ENCODE measurements around the gene AHCYL1.
A peak's percentile ranks its signal among the peaks of the same experiment; 100 is the strongest.

Gene AHCYL1

DNA sequence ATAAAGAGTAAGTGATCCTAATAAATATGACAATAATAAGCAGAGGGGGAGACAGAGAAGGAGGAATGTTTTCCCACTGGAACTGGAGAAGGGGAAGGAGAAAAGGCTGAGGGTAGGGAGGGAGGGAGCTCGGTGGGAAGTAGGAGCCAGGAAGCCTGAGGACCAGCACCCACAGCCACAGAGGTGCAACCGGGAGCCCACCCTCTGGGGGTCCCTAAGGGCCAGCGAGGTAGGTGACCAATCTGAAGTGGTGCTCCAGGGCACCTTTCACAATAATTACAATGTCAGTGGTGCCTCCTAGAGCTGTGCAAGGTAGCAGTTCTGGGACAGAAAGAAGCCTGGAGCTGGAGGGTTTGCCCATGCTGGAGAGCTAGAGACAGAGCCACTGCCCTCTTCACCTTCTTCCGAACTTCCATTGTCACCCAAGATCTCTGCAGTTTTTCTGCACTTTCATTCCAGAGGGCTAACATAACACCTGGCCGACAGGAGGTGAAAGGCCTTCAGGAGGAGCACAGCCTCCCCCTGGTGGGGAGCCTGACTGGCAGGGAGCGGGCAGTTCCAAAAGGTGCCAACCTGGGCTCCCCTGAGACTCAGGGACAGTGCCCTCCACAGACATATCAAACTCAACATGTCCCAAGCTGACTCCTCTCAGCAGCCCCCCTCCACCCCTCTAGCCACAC lies 4.1 kb upstream of the AHCYL1 start:
- no peak for DNase-seq
- TF ChIP-seq GATA1 (IDR thresholded peaks at IDR 0.05; ENCODE audit: low read depth, low read length) (no peak), POLR2A (IDR thresholded peaks at IDR 0.05; ENCODE audit: low read length) (no peak)

DNA sequence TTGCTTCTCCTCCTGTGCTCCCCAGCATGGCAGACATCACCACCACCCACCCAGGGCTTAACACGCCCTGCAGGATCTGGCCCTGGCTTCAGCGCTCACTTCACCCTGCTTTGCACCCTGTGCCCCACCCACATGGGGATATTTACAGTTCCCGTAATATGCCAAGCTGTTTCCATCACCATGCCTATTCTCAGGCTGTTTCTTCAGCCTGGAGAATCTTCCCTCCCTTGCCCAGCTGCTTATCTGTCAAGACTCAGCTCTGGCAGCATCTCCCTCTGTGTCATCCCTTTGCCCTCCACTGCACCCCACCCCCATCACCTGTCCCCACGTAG lies 3.6 kb upstream of the AHCYL1 start:
- no peak for TF ChIP-seq GATA1 (IDR thresholded peaks at IDR 0.05; ENCODE audit: low read depth, low read length)
- DNase-seq, result no peak

- DNase-seq, result no peak
- TF ChIP-seq GATA1 (IDR thresholded peaks at IDR 0.05; ENCODE audit: low read depth, low read length) (no peak), POLR2A (IDR thresholded peaks at IDR 0.05; ENCODE audit: low read length) (no peak)
Observed at GRCh38 chr1:109983380-109984189, 980 bp upstream of the AHCYL1 start.

DNA sequence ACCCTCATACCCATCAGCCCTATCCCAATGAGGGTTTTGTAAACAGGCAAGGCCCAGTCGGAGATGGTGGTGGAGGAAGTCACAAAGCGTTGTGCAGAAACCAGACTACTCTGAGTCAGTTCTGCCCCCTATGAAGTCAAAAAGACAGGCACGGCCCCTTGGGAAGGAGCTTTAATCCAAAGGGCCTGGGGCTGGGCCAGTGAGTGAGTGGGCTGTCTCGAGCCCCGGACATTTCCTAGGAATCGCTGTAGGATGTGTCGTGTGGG lies 442 bp upstream of the AHCYL1 start:
- no peak for DNase-seq
- no peak for TF ChIP-seq POLR2A (IDR thresholded peaks at IDR 0.05; ENCODE audit: low read length)
- TF ChIP-seq GATA1 (IDR thresholded peaks at IDR 0.05; ENCODE audit: low read depth, low read length), result no peak

- TF ChIP-seq POLR2A (IDR thresholded peaks at IDR 0.05; ENCODE audit: low read length), result no peak
- no peak for TF ChIP-seq GATA1 (IDR thresholded peaks at IDR 0.05; ENCODE audit: low read depth, low read length)
Observed at GRCh38 chr1:109985247-109986053, 885 bp downstream of the AHCYL1 start.

DNA sequence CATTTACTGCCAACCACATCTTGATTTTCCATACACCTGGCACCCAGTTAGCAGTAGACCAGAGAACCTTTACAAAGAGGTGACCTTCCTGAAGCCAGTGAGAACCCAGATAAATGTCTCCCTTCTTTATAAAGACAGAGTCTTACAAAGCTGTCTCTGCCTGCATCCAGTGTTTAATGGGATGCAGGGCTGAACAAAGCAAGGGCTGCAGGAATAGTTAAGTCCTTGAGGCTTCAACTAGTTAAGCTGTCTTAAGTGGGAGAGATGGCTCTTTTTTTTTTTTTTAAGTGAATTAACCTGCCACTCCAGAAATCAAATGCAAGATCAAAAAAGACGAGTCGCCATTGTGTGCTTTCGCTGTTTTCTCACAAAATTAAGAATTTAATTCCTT lies 1.5 kb downstream of the AHCYL1 start:
- no peak for TF ChIP-seq GATA1 (IDR thresholded peaks at IDR 0.05; ENCODE audit: low read depth, low read length)

More at GRCh38 chr1:109985247-109986053, 885 bp downstream of the AHCYL1 start:
- DNase-seq, result no peak

GRCh38 chr1:109988349-109988914 lies 3.9 kb downstream of the AHCYL1 start:
- DNase-seq, result no peak
- TF ChIP-seq GATA1 (IDR thresholded peaks at IDR 0.05; ENCODE audit: low read depth, low read length), result no peak
- no peak for TF ChIP-seq POLR2A (IDR thresholded peaks at IDR 0.05; ENCODE audit: low read length)

More for the DNA sequence above, 1.5 kb downstream of the AHCYL1 start:
- DNase-seq, result no peak

DNA sequence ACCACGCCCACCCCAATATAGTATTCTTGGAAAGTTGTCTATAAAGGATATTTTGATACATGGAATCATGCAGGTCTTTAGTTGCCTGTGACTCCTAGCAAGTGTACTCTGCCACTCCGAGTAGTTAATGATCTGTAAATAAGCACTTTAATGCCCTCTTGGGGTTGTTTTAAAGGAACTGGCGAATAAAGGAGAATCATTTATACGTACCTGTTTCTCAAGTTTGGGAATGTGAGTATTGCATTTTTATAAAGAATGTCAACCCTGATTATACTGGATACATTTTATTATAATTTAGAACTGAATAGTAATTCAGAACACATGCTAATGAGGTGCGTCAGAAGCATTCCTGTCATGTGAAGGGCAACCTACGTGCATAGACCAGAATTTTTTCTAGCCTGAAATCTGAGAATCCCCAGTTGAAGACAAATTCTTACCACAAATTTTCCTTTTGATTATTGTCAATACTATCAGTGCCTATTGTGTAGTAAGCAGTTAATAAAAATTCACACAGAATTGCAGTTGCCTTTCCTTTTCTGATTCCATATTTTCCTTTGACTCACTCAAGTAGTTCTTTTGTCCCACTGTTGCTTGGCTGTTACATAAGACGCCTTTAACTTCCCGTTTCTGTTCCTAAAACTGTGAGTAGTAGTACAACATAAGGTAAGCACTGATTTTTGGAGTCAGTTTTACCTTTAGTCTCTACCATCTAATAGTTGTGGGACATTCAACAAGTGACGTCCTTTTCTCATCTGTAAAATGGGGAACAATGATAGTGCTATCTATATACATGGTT lies 5.1 kb downstream of the AHCYL1 start:
- no peak for DNase-seq

DNA sequence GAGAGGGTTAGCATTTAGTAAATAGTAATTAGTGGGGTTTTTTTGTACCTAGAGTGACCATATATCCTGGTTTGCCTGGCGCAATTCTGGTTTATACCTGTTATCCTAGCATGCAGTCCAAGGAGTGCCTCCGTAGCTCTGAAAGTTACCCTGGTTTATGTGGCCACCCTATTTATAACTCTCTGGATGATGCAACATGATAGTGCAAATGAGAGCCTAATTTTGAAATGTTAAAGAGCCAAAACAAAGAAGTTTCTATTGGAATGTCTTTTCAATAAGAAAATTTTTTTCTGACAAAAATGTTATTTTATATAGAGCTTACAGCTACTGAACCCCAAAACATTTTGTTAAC lies 5.7 kb downstream of the AHCYL1 start:
- TF ChIP-seq POLR2A (IDR thresholded peaks at IDR 0.05; ENCODE audit: low read length) (no peak), GATA1 (IDR thresholded peaks at IDR 0.05; ENCODE audit: low read depth, low read length) (no peak)
- peak in 1 of 2 experiments; percentile 21 for DNase-seq

More for the DNA sequence above, 5.1 kb downstream of the AHCYL1 start:
- TF ChIP-seq GATA1 (IDR thresholded peaks at IDR 0.05; ENCODE audit: low read depth, low read length) (no peak), POLR2A (IDR thresholded peaks at IDR 0.05; ENCODE audit: low read length) (no peak)

GRCh38 chr1:109991400-109991925 lies 6.9 kb downstream of the AHCYL1 start:
- DNase-seq, result no peak
- TF ChIP-seq GATA1 (IDR thresholded peaks at IDR 0.05; ENCODE audit: low read depth, low read length), result no peak
- TF ChIP-seq POLR2A (IDR thresholded peaks at IDR 0.05; ENCODE audit: low read length), result no peak

- DNase-seq, result peak; percentile 12 to 38
- TF ChIP-seq GATA1 (IDR thresholded peaks at IDR 0.05; ENCODE audit: low read depth, low read length) (no peak), POLR2A (IDR thresholded peaks at IDR 0.05; ENCODE audit: low read length) (peak; percentile 1)
Observed at GRCh38 chr1:109993885-109994284, 9.3 kb downstream of the AHCYL1 start.

DNA sequence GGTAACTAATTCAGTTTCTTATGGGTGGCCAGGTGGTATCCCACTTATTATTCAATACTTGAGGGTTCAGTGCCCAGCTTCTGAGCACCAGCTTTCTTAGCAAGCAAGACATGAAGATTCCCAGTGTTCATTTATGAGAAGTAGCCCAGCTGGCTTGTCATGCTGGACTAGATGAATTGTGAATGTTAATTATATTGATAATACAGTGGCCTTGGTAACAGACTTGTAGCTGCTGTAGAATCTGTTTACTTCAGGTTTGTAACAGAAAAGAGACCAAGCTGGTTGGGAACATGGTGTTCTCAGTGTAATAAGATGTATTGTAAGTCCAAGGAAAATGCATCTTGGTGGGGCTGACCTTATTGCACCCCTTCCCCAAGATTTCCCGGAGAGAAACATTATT lies 10.1 kb downstream of the AHCYL1 start:
- TF ChIP-seq GATA1 (IDR thresholded peaks at IDR 0.05; ENCODE audit: low read depth, low read length), result no peak
- TF ChIP-seq POLR2A (IDR thresholded peaks at IDR 0.05; ENCODE audit: low read length), result no peak

GRCh38 chr1:109995536-109995935 lies 11.0 kb downstream of the AHCYL1 start:
- TF ChIP-seq GATA1 (IDR thresholded peaks at IDR 0.05; ENCODE audit: low read depth, low read length) (no peak), POLR2A (IDR thresholded peaks at IDR 0.05; ENCODE audit: low read length) (no peak)
- no peak for DNase-seq

More for the DNA sequence above, 10.1 kb downstream of the AHCYL1 start:
- DNase-seq, result no peak

Measured in erythroblast (primary cell).